ENCODE measurements around the gene MAP7D1.
"Not testable (repeated sequence)": the region's sequence is repeated elsewhere in the genome, so short reads cannot be mapped to it uniquely, and the experiment has no call there.

Gene MAP7D1

DNA sequence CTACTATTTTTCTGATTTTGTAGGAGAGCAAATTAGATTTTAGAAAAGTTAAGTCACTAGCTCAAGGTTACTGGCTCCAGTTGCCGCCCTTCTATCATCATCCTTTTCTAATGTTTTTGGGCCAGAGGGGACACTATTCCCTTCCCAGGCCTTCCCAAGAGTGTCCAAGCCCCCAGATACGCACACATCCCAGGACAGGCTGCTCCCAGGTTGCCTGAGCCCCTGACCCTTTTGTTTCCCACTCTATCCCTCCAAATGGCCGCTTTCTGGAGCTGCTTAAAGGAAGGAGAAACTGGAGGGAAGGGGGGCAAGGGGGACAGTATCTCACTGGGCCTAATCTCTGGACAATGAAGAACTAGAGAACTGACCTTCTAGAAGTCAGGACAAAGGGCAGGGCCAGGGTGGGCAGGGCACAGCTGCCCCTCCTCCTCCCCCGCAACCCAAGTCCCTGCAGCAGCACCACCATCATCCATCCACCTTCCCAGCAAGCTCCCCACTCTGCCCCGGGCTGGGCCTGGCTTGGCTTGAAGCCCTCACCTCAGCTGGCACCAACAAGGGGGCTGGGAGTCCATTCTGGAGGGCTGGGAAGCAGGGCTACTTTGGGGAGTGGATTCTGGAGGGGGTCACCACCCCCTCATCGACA lies 1.1 kb upstream of the MAP7D1 start:
- no peak for DNase-seq

DNA sequence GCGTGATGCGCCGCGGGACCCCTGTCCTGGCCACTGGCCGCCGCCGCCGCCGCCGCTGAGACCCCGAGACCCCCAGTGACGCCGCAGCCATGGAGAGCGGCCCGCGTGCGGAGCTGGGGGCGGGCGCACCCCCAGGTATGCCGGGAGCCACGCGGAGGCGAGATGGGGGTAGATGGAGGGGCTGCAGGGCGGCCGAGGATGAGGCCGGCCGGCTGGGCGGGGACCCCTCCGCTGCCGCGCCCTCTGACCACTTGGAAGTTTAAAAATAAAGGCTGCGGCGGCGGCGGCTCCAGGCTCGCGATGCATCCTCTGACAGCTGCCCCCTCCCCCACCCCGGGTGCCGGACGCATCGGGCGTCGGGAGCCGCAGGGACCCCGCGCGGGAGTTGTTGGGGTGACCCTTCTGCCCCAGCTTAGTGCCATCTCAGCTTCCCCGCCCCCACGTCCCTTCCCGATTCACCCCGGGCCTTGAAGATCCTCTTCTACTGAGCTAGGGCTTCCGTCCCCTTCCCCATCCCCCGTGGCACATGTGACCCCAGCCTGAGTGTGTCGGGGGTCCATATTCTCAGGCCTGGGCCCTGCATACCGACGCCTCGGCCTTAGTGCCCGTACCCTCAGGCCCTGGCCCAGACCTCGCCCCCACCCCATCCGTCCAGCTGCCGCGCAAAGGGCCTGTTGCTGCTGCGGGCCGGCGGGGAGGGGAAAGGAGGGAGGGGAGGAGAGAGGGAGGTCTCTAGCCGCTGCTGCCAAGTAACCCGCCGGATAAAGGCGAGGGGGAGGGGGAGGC lies 562 bp downstream of the MAP7D1 start:
- no peak for DNase-seq

DNA sequence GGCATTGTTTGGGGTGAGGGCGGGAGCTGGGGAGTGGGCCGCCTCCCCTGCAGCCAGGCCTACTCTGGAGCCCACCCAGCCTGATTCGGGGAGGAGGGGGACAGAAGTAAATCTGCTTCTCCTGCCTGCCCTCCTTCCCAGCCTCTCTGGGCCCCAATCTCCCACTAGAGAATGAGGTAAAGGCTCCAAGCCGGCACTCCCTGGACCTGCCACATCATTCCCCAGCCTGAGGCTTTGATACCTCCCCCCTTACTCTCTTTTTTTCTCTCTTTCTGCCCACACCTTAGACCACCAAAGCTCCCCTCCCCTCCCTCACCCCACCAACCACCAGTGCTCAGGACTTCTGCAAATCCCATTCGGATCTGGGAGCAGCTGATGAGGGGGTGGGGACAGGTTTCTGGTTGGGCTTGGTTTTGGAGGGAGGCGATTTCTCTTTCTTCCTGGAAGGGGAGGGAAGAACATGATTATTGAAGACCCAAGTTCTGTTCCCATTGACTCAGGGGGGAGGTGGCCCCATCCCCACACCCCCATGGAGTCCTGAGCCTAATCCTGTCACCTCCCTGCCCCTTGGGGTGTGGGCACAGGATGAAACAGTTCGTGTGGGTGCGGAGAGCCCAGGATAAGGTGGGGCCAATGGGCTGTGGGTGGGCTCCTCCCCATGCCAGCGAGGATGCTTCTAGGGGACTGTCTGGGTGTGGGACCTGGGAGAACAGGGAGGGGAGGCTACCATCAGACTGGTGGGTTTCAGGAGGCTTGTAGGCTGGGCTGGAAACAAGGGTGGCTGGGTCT lies 1.3 kb downstream of the MAP7D1 start:
- no peak for DNase-seq

DNA sequence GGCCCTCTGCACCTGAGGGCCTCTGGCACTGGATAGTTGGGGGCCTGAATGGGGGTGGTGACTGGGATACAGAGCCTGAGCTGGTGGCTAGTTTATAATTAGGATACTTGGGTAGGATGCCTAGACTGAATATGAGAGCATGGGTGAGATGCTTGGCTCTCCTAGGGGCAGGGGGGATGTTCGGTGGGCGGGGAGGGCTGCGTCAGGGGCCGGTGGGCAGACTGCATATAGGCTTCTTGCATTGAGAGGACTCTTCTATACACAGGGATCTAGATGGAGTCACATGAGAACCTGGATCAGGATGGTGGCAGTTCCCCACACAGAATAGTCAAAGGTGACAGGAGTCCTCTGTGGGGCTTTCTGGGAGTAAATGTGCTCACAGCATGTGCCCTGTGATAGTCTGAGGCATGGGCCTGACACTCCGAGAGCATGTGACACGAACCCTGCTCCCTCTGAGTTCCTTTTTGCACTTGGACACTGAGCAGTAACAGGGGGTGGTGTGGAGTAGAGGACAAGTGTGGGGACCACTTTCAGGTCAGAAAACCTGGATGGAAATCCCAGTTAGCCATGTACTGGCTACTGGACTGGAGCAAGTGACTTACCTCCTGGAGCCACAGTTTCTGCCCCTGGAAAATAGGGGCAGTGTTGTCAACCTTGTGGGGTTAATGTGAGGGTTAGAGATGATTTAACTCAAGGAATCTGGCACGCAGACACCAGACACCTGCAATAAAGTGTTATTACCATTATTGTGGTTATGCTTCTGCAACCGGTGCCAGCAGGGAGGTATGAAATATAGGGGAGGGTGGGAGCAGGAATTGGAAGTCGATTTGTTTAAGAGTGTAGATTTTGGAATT lies 2.2 kb downstream of the MAP7D1 start:
- DNase-seq, result no peak

DNA sequence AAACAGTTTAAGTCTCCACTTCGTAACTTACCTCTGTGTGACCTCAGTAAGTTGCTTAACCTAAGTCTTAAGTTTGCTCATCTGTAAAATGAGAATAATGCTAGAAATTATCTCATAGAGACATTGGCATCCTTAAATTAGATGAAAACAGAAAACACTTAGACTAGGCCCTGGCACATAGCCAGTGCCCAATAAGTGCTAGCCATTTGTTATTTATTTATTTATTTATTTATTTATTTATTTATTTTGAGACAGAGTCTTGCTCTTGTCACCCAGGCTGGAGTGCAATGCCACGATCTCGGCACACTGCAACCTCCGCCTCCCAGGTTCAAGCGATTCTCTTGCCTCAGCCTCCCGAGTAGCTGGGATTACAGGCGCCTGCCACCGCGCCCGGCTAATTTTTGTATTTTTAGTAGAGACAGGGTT lies 2.9 kb downstream of the MAP7D1 start:
- DNase-seq, result not testable (repeated sequence)

DNA sequence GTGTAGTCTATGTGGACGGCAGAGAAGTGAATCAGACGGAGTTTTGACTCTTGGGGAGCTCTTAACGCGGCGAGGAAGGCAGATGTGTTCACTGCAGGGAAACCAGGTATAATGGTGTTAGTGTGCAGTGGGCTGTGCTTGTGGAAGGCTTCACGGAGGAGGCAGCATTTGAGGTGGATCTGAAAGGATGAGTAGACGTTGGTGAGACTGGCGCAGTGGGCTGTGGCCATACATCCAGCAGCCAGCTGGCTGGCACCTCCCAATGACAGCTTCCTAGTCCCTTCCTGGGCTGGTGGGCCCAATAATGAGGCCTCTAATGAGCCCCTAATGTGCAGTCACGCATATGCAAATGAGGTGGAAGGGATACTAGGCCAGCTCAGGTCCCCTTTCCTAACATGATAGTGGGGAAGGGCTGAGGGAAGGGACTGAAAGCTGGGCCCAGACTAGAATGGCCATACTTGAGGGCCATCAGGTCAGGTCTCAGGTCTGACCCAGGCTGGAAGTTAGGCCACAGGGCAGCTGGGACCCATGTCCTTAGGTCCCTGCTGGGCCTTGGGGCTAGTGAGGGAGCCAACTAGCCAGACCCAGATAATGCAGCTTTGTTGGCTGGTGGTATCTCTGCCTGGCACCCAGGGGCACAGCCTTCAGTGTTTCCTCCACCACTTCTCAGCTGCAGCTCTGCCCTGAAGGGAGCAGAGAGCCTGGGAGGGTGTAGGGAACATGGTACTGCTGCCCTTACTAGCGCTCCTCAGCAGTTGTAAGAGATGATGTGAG lies 3.8 kb downstream of the MAP7D1 start:
- DNase-seq, result no peak

DNA sequence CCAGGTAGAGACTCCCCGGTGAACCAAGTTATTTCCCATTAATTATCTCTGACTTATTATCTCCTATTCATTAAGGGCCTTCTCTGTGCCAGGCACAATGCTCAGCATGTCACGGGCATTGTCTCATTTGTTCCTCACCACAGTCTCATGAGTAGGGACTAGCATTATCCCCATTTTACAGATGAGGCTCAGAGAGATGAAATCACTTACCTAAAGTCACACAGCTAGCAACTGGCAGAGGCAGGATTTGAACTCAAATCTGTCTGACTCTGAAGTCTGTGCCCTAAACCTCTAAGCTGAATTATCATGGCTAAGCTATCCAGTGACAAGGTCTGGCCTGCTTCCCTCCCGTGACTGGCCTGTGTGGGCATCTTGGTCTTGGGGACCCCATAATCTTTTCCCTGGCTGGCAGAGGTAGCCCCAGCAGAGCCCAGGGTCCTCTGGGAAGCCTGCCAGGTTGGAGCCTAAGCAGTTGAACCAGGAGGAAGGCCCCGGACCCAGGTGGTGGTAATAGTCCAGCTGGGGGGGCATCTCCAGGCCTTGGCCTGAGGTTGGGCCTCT lies 4.5 kb downstream of the MAP7D1 start:
- DNase-seq, result no peak

DNA sequence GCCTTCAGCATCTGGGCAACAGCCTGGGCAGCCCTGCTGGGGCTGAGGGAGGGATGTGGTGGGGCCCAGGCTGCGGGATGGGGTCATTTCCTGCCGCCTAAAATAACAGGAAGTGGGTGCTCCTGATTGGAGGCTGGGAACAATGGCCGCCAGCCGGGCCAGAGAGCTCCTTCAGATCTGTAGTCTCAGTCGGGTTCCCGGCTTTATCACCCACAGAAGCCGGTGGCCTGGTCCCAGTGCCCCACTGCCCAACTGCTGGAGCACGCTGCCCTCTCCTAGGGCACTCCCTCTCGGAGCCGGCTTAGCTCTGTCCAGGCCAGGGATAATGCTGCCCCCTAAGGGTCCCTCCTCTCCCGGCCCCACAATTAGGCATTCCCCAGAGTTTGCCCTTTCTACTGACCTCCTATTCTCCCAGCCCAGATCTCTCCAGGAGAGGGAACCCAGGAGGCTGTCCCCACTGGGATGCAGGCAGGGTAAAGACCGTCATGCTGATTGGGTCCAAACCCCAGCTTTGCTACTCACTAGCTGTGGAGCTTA lies 5.1 kb downstream of the MAP7D1 start:
- no peak for DNase-seq

DNA sequence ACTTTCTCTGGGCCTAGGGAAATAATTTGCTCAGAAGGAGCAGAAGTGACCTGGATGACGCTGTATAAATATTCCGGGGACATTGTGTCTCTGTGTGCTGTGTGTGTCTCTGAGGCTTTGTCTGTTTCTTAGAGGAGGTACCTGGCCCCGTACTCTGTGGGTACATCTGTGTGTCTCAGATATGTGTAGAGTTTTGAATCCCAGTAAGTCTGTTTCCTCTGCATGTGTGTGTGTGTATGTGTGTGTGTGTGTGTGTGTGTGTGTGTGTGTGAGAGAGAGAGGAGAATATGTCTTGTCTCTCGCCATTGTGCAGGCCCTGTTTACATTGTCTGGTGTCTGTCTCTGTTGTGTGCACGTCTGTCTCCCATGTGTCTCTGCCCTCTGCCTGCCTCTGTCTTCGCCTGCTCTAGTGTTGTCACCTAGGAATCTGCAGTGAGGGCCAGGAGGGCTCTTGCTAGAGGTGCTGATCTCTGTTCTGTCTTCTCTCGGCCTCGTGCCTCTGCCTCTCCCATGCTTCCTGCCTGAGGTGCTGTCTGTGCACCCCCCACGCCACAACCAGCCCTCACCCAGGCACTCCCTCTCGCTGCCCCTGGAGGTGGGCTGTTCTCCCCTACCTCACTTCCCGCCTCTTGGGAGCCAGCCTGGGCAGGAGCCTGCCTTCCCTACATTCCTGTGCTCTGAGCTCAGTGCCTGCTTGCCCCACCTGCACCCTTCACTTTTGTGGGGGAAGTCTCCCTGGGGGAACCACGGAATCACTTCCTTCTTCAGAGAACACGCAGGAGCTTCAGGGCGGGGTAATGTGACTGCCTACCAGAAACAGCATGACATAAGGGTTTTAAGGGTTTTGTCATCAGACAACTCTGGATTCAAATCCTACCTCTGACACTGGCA lies 5.9 kb downstream of the MAP7D1 start:
- DNase-seq, result no peak

DNA sequence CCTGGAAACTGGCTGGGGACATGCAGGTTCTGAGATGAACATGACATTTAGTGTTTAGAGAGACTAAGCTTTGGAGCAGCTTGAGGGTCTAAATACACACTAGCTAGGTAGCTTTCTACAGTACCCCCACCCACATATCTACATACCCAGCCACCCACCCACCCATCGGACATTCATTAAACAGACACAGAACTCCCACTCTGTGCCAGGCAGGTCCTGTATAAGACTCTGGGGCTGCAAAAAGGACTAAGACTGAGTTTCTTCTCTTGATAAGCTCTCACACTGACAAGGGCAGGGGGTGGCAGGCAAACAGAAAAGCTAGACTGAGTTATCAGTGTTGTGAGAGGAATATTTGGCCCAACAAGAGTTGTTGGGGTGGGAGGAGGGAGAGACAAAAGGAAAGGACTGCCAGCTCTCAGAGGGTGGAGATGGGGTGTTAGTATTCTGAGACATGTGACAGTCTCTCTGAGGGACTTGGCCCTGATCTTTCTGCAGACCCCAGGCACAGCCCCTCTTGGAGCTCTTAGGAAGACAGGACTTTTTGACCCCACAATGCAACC lies 6.8 kb downstream of the MAP7D1 start:
- DNase-seq, result no peak

DNA sequence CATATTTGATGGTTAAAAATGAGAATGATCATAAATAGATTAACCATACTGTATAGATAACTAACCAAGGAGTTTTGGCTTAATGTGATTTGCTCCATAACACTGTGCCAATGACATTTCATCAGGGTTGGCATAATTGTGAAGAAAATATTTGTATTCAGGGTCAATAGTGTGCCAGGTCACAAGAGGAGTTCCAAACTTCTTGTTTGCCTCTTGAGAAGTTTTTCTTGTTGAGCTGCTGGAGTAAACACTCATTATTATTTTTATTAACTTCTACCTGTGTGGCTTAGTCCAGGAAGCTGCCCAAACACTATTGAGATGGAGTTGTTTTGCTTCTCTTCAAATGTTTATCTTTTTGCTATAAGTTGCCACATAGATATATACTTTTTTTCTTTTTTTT lies 7.5 kb downstream of the MAP7D1 start:
- no peak for DNase-seq

DNA sequence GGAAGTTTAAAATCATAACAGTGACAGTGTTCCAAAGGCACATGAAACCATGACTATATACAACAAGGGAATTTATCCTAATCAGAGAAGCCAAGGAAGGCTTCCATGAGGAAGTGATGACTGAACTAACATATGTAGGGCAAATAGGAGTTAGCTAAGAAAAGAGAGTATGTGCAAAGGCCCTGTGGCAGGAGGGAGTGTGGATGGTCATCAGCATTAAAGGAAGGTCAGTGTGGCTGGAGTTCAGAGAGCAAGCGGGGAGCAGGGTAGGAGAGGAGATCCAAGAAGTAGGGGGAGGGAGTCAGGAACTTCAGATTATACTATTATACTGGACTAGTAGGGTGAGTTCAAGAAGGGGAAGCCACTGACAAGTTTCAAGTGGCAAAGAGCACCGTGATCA lies 8.4 kb downstream of the MAP7D1 start:
- DNase-seq, result no peak

DNA sequence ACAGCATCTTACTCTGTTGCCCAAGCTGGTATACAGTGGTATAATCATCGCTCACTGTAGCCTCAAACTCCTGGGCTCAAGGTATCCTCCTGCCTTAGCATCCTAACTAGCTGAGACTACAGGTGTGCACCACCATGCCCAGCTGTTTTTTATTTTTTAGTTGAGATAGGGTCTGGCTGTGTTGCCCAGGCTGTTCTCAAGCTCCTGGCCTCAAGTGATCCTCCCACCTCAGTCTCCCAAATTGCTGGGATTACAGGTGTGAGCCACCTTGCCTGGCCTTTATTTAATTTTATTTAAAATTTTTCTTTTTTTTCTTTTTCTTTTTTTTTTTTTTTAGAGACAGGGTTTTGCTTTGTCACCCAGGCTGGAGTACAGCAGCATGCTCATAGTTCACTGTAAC lies 9.2 kb downstream of the MAP7D1 start:
- no peak for DNase-seq

DNA sequence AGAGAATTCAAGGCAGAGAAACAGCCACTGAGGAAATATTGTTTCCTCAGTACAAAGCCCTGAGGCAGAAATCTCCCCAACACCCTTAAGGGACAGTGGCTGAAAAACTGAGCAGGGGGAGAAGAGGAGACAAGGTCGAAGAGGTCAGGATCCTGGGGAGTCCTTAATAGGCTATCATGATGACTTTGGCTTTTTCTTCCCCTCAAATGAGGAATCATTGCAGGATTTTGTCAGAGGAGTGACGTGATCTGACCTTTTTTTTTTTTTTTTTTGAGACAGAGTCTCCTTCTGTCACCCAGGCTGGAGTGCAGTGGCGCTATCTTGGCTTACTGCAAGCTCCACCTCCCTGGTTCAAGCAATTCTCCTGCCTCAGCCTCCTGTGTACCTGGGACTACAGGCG lies 10.2 kb downstream of the MAP7D1 start:
- no peak for DNase-seq

DNA sequence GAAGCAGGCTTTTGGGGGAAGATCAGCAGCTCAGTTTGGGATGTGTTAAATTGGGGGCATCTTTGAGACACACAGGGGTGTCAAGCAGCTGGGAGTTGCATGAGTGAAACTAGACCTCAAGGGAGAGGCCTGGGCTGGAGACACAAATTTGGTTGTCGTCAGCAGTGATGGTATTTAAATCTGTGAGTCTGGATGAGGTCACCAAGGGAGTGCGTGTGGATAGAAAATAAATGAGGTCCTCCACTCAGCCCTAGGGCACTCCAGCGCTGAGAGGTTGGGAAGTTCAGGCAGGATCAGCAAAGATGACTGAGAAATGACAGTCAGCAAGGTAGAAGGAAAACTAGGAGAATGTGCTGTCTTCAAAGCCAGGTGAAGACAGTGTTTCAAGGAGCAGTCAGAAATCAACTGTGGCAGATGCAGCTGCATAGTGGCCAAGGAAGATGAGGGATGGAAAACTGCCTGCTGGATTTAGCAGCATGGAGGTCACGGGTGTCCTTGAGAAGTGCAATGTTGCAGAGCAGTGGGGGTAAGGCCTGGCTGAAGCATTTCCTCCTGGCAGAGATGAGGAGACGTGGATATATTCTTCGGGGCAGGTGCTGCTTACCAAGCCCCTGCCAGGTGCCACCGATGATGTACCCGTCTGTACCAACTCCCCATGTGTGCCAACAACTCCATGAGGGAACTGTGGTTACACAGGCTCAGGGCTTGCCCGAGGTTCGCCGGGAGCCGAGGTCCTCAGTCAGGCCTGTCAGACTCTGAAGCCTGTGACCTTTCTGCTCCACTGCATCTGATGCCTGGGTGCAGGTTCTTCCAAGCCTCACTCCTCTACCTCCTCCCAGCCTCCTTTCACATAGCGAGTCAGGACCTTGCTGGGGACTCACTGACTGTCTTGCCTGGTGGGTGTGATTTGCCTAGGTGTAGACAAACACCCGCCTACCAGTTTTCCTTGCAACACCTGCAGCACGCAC lies 11.3 kb downstream of the MAP7D1 start:
- no peak for DNase-seq

DNA sequence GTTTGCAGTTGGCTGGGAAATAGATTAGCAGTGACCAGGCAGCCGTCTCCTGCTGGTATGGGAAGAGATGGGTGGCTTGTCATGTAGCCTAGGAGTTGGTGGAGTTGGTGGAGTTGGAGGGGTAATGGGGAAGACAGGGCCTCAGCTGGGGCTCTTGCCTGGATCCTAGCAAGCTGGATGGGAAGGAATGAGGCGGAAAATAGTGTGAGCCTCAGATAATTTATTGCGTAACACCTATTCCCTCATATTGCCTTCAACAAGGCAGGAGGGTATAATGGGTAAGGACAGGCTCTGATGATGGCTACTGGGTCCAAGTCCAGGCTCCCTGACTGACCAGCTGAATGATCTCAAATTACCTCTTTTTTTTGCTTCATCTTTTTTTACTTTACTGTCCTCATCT lies 12.6 kb downstream of the MAP7D1 start:
- no peak for DNase-seq

DNA sequence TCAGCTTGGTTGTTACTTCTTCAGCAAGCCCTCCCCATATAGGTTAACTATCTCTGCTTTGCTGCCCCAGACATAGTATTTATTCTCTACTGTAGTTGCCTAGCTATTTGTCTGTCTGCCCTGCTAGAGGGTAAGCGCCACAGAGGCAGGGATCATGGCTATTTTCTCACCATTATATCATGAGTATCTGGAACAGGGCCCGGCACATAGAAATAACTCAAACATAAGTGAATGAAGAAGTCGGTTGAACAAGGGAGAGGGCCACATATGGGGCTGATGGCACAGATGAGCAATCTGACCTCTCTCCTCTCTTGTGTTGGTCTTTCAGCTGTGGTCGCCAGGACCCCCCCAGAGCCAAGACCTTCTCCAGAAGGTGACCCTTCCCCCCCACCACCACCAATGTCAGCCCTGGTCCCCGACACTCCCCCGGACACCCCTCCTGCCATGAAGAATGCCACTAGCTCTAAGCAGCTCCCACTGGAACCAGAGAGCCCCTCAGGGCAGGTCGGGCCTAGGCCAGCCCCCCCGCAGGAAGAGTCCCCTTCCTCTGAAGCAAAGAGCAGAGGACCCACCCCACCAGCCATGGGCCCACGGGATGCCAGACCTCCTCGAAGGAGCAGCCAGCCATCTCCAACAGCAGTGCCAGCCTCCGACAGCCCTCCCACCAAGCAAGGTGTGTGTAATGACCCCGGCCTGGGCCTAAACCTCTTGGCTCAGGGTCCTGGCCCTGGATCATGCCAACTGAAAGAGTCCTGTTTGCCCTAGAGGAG lies 14.9 kb downstream of the MAP7D1 start:
- no peak for DNase-seq

Data from cortex of kidney (tissue), 1 donor.